Left ventricle myocardium superior (tissue), 1 donor: Measurements from ENCODE around the gene PRDM1. TPM values are rescaled to one million over a fixed set of nuclear protein-coding genes. Genes with fewer than 3 reads are reported as not detected.

Experiments
- ATAC-seq: fragments of 200-7000 bp; cut with Tn5 transposase; one replicate; pipeline ENCODE4 v1.9.1; 2020; ENCODE audit warnings: mild to moderate bottlenecking, moderate library complexity
- DNase-seq: peaks from one replicate; pipeline ENCODE4 v3.0.0-alpha.2; 2020
- intact Hi-C: fragments of 100-400 bp; cut with micrococcal nuclease; formaldehyde crosslinking; loops from one replicate; pipeline ENCODE4 v1.11.0; 2022
- long read RNA-seq: library from polyadenylated mRNA; unstranded; transcript quantifications from one replicate; pipeline ENCODE4 v2.0.0, GENCODE V29; 2021
- total RNA-seq: library from RNA; stranded (reverse); fragmentation: NEBNext Ultra II Directional; extraction: Animal tissue kit (Norgen Biotek cat#: 25700); gene quantifications from one replicate; pipeline ENCODE4 v1.2.1, GENCODE V29; 2021
- donor health status: DM: no; HTN: yes; CAD: no; lungs with severe emphysema.

PRDM1 gene
- total RNA-seq, result 1.7 TPM
- long read RNA-seq, result 0 reads

- ATAC-seq (peak; percentile 77), DNase-seq (peak; percentile 79)
- intact Hi-C loops, result no loop called here
Observed at GRCh38 chr6:106085984-106086813, at the start of gene PRDM1. PRDM1 (plus strand) TSS chr6:106086336; CDS start chr6:106086554, 218 bp downstream.

GRCh38 chr6:106037060-106037459 is 49.1 kb upstream of the PRDM1 start:
- DNase-seq, result no peak
- intact Hi-C loops, result no loop called here
- no peak for ATAC-seq

DNA sequence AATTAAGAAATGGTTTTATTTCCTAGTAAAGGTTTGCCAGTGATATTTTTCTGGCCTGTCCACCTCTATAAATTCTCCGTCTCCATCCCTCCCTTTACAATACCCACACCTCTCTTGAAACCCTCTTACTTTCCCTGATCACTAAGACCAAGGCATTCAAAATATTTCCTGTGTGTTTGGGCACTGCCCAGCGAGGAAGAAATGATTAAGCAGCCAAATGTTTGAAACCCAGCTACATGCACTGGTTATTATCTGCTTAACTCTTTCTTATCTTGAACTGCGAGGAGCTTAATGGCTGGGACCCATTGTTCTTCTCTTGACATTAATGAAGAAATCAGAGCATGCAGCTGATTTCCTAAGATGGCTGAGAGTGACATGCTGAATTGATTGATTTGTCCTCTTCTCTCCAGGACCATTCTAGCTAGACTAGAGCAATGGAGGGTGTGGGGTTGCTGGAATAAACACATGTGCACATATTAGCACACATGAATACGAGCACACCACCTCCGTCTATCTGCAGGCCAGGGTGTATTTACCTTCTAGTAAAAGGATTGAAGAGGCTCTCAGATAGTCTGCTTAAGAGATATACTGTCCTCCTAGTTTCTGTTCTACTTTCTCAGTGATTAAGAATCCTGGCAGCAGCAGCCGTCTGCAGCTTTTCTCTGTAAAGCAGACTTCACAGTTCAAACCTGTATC is 46.1 kb upstream of the PRDM1 start:
- DNase-seq (no peak), ATAC-seq (no peak)
- intact Hi-C loops, result no loop called here

- DNase-seq, result no peak
- intact Hi-C loops, result no loop called here
- no peak for ATAC-seq
Observed at GRCh38 chr6:106044151-106044550, 42.0 kb upstream of the PRDM1 start.

GRCh38 chr6:106045077-106045476 is 41.1 kb upstream of the PRDM1 start:
- DNase-seq (no peak), ATAC-seq (no peak)
- intact Hi-C loops, result no loop called here

GRCh38 chr6:106046116-106046853 is 39.9 kb upstream of the PRDM1 start:
- intact Hi-C loops, result no loop called here
- DNase-seq (no peak), ATAC-seq (no peak)

DNA sequence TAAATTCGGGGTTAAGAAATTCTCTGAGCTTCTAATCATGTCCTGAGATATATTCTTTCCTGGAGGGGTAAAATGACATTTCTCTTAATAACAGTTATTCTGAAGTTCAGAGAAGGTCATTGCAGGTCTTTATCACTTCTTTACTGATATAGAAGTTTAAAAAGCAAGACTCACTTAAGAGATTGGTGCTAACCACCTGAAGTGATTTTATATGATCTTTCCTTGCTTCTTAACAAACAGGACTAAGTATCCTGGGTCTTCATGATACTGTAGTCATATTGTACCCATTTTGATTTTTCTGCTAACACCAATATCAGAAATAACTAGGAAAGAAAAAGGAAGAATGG is 39.3 kb upstream of the PRDM1 start:
- no peak for ATAC-seq
- intact Hi-C loops, result no loop called here
- no peak for DNase-seq

DNA sequence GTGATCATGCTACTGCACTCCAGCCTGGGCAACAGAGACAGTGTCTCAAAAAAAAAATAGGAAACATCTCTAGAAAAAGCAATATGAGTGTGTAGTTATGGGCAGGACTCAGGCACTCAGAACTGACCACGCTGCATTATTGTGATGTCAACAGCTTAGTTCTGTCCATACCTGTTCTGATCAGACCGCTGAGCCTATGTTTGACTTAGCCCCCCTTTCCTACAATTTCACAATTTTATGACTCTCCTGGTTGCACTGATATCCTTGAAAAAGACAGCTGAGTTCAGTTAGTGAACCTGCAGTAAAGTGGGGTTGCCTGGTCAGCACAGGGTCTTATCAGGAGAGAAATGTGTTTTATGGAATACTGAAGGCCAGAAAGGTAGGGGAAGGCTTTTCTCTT is 37.8 kb upstream of the PRDM1 start:
- intact Hi-C loops, result no loop called here
- ATAC-seq, result no peak
- no peak for DNase-seq

DNA sequence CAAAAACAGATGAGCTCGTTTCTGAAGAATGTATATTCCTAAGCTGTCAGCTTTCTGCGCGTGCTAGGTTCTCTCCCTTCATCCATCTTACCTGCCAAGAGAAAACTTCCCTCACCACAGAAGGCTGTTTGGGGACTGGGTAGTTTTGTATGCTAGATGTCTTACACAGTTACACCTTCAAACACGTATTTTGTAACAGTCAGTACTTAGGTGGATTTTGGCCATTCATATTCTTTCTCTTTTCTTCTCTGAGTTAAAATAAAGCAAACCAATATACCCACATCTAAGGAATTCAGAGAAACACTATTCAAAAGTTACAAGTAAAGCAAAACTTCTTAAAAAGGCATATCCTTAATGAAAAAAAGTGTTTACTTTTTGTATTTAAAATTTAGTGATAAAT is 35.6 kb upstream of the PRDM1 start:
- ATAC-seq, result no peak
- no peak for DNase-seq
- intact Hi-C loops, result no loop called here

DNA sequence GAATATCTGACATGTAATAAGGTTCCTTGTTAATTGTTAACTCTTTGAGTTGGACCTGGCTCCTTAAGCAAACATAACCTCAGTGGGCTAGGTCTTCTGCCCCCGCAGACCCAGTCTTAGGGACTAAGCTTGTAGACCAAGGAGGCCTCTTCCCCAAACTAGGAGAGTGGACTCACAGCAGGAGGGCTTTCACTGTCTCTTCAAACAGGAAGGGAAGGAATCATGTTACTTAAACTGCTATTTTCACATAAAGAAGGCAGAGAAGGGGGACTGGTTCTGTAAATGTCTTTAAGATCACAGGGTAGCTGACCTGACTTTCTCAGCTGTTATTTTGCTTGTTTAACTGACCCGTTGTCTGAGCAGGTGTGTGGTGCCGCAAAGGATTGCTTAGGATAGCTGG is 34.9 kb upstream of the PRDM1 start:
- ATAC-seq (no peak), DNase-seq (no peak)
- intact Hi-C loops, result no loop called here

DNA sequence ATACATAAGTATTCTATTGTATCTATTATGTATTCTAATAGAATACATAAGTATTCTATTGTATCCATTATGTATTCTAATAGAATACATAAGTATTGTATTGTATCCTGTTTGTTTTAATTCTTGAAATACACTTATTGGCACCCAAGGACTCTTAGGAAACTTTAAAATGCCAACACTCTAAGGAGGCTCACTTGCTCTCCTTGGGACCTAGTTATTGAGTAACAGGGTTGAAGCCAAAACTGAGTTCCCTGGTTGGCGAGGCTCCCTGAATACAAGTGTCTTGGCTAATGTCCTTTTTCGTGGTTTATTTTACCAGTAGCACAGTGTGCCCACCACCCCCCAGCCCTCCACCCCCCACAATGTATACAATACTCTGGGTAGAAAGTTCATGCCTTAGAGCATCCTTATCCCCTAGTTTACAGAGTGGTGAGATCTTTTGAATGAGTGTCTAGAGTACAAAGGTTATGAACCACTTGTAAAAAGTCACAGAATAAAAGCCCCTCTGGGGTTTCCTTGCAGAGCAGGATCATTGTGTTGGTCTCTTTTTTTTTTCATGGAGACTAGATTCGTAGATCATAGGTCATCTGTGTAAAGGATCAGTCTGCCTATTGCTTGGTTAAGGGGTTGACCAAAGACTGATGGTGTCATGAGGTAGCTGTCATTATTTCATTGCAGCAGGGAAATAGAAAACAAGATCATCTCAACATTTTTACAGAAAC is 32.5 kb upstream of the PRDM1 start:
- DNase-seq (no peak), ATAC-seq (no peak)
- intact Hi-C loops, result no loop called here

GRCh38 chr6:106055489-106055888 is 30.6 kb upstream of the PRDM1 start:
- no peak for DNase-seq
- ATAC-seq, result no peak
- intact Hi-C loops, result no loop called here

DNA sequence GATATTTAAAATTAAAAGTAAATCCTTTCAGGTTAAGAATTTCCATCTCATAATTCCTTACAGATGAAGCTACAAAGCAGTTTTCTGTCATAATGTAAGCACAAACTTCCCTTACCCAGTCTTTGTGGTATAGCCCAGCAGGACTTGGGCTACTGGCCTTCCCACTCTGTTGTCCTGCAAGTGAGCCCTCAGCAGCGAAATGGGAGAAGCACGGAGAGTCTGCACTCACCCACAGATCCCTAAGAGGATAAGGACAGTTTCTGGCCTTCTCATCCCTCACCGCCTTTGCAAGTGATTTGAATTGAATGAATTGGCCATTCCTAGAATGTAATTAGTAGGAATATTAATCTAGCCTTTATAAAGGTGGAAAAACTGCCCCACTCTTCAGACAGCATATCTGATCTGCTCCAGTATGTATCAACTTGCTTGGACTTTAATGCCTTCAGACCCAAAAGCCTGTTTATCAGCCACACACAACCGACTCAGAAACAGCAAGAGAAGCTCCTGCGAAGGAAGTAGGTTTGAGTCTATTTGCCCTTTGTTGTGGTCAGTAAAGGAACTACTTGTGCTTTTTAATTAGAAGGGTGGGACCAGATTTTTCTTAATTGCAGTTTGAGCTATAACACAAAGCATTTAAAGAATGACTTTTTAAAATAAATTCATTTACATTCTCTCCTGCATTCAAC is 29.9 kb upstream of the PRDM1 start:
- DNase-seq (no peak), ATAC-seq (no peak)
- intact Hi-C loops, result no loop called here

GRCh38 chr6:106056746-106057390 is 29.3 kb upstream of the PRDM1 start:
- no peak for ATAC-seq

DNA sequence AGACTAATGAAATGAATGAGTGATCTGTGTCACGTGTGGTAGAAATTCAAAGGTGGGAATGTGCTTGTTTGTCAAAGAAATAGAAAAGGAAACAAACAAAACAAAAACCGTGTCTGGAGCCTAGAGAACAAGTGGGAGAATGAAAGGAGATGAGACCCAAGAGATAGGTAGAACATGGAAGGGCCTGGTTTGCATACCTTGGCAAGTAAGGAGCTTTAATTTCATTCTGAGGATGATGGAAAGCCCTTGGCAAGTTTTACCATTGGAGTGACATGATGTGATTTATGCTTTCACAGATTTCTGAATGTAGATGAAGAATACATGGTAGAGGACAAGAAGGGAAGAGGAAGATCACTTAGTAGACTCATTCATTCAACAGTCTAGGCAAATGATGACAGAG is 26.8 kb upstream of the PRDM1 start:
- DNase-seq, result no peak
- intact Hi-C loops, result no loop called here
- ATAC-seq, result no peak

More at GRCh38 chr6:106056746-106057390, 29.3 kb upstream of the PRDM1 start:
- no peak for DNase-seq
- intact Hi-C loops, result no loop called here

DNA sequence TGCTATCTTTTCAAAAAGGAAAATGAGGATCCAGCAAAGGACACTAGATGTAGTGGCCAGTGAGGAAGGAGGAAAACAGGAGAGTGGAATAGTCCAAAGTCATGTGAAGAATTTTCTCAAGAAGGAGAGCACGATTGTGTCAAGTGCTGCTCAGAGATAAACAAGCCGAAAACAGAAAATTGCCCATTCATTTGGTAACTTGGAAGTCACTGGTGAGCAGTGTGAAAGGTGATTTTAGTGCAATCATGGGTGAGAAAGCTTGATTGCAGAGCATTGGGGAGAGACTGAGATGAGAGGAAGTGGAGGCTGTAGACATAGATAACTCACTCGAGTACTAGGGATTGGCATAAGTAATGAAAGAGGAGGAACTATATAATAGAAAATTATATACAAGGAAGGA is 26.0 kb upstream of the PRDM1 start:
- ATAC-seq, result no peak
- intact Hi-C loops, result no loop called here

GRCh38 chr6:106063448-106063850 is 22.7 kb upstream of the PRDM1 start:
- intact Hi-C loops, result no loop called here
- ATAC-seq, result no peak
- DNase-seq, result no peak

More for the DNA sequence above, 26.0 kb upstream of the PRDM1 start:
- DNase-seq, result no peak

DNA sequence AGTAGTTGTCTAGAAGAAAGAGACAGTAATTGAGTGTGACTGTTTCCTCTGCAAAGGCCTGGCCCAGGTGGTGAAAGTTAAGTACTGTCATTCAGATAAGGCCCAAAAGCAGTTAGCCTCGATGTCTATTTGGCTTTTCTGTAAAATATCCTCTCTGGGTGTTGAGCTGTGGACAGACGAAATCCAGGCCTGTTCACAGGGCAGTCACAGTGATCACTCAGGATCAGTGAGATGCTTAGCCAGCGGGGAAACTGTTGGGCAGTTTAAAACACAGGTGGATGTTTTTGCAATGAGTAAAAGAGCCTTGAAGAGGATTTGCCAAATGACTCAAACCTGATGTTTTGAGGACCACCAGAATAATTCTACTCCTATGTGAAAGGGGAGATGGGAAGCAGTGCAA is 22.0 kb upstream of the PRDM1 start:
- ATAC-seq, result peak; percentile 98
- peak; percentile 32 for DNase-seq
- intact Hi-C loops, result no loop called here

- DNase-seq (no peak), ATAC-seq (no peak)
- intact Hi-C loops, result no loop called here
Observed at GRCh38 chr6:106064756-106065155, 21.4 kb upstream of the PRDM1 start.
